ENCODE data around the gene POU2F1.

The POU2F1 gene

GRCh38 chr1:167219194-167219593, 1.5 kb upstream of the POU2F1 start:
- H3K27me3 ChIP-seq (replicated peaks; ENCODE audit: insufficient read depth, low read length) = no peaks in the 10 kb centered on the region
- no peaks in the 10 kb centered on the region for H3K9me3 ChIP-seq (replicated peaks; ENCODE audit: insufficient read depth, low read length)
- H3K9ac ChIP-seq (ENCODE audit: low read length) = peak overlapping the region; percentile 93
- peak overlapping the region; percentile 89 for H3K4me2 ChIP-seq (ENCODE audit: low read depth, low read length)
- H3K36me3 ChIP-seq (replicated peaks; ENCODE audit: insufficient read depth, low read length) = no peaks in the 10 kb centered on the region
- peaks cover 20% of the 10 kb centered on the region for H3K4me1 ChIP-seq (ENCODE audit: low read length)
- peak overlapping the region; percentile 92 for H3K27ac ChIP-seq (ENCODE audit: low read length)
- H3K4me3 ChIP-seq (ENCODE audit: low read length) = peak overlapping the region; percentile 82
- peak overlapping the region; percentile 88 for H2AFZ ChIP-seq (ENCODE audit: low read length)
- no peaks in the 10 kb centered on the region for H4K20me1 ChIP-seq (ENCODE audit: insufficient read depth, low read length)
- H3K79me2 ChIP-seq (ENCODE audit: low read length) = peaks cover 22% of the 10 kb centered on the region
- H3F3A ChIP-seq (ENCODE audit: insufficient read depth, low read length) = peaks cover 31% of the 10 kb centered on the region
- TF ChIP-seq EZH2phosphoT487 (IDR thresholded peaks at IDR 0.05; ENCODE audit: low read length) (no peak), CTCF (IDR thresholded peaks at IDR 0.05; ENCODE audit: low read length) (no peak), EZH2 (optimal IDR thresholded peaks at IDR 0.05; ENCODE audit: low read depth, low read length) (no peak)
- DNase-seq = no peak
- H3K9me2 ChIP-seq (replicated peaks; ENCODE audit: insufficient read depth, low read length) = no peaks in the 10 kb centered on the region

- peaks cover 31% of the 10 kb centered on the region for H3F3A ChIP-seq (ENCODE audit: insufficient read depth, low read length)
- H3K4me3 ChIP-seq (ENCODE audit: low read length) = peak overlapping the region; percentile 82
- H3K9me3 ChIP-seq (replicated peaks; ENCODE audit: insufficient read depth, low read length) = no peaks in the 10 kb centered on the region
- peak overlapping the region; percentile 88 for H2AFZ ChIP-seq (ENCODE audit: low read length)
- H3K9me2 ChIP-seq (replicated peaks; ENCODE audit: insufficient read depth, low read length) = no peaks in the 10 kb centered on the region
- H3K79me2 ChIP-seq (ENCODE audit: low read length) = peaks cover 29% of the 10 kb centered on the region
- no peaks in the 10 kb centered on the region for H4K20me1 ChIP-seq (ENCODE audit: insufficient read depth, low read length)
- peak overlapping the region; percentile 93 for H3K9ac ChIP-seq (ENCODE audit: low read length)
- H3K4me1 ChIP-seq (ENCODE audit: low read length) = peaks cover 20% of the 10 kb centered on the region
- no peaks in the 10 kb centered on the region for H3K27me3 ChIP-seq (replicated peaks; ENCODE audit: insufficient read depth, low read length)
- peak overlapping the region; percentile 89 for H3K4me2 ChIP-seq (ENCODE audit: low read depth, low read length)
- DNase-seq = peak; percentile 99
- TF ChIP-seq CTCF (IDR thresholded peaks at IDR 0.05; ENCODE audit: low read length) (peak; percentile 11; the same call in 1 of the 2 replicates), EZH2phosphoT487 (IDR thresholded peaks at IDR 0.05; ENCODE audit: low read length) (no peak), EZH2 (optimal IDR thresholded peaks at IDR 0.05; ENCODE audit: low read depth, low read length) (no peak)
- peak overlapping the region; percentile 92 for H3K27ac ChIP-seq (ENCODE audit: low read length)
- no peaks in the 10 kb centered on the region for H3K36me3 ChIP-seq (replicated peaks; ENCODE audit: insufficient read depth, low read length)
Observed at GRCh38 chr1:167219646-167220536, 795 bp upstream of the POU2F1 start.

- peak overlapping the region; percentile 34 for H2AFZ ChIP-seq (ENCODE audit: low read length)
- H3K27ac ChIP-seq (ENCODE audit: low read length) = peak overlapping the region; percentile 76; the same call in 1 of the 2 replicates
- no peaks in the 10 kb centered on the region for H3K27me3 ChIP-seq (replicated peaks; ENCODE audit: insufficient read depth, low read length)
- peaks cover 43% of the 10 kb centered on the region for H3K79me2 ChIP-seq (ENCODE audit: low read length)
- peak; percentile 38 for DNase-seq
- H4K20me1 ChIP-seq (ENCODE audit: insufficient read depth, low read length) = no peaks in the 10 kb centered on the region
- no peaks in the 10 kb centered on the region for H3K9me3 ChIP-seq (replicated peaks; ENCODE audit: insufficient read depth, low read length)
- no peaks in the 10 kb centered on the region for H3K9me2 ChIP-seq (replicated peaks; ENCODE audit: insufficient read depth, low read length)
- H3K4me2 ChIP-seq (ENCODE audit: low read depth, low read length) = peak overlapping the region; percentile 69; the same call in 1 of the 2 replicates
- H3K4me1 ChIP-seq (ENCODE audit: low read length) = peaks cover 20% of the 10 kb centered on the region
- peaks cover 31% of the 10 kb centered on the region for H3F3A ChIP-seq (ENCODE audit: insufficient read depth, low read length)
- peak overlapping the region; percentile 72 for H3K9ac ChIP-seq (ENCODE audit: low read length)
- no peaks in the 10 kb centered on the region for H3K36me3 ChIP-seq (replicated peaks; ENCODE audit: insufficient read depth, low read length)
- peak overlapping the region; percentile 74 for H3K4me3 ChIP-seq (ENCODE audit: low read length)
- no peak for TF ChIP-seq EZH2 (optimal IDR thresholded peaks at IDR 0.05; ENCODE audit: low read depth, low read length)
- TF ChIP-seq EZH2phosphoT487 (IDR thresholded peaks at IDR 0.05; ENCODE audit: low read length) = no peak
- no peak for TF ChIP-seq CTCF (IDR thresholded peaks at IDR 0.05; ENCODE audit: low read length)
Observed at GRCh38 chr1:167221126-167221737, 546 bp downstream of the POU2F1 start.
